ENCODE measurements around the gene ZBTB2.
"Not testable (repeated sequence)": the region's sequence is repeated elsewhere in the genome, so short reads cannot be mapped to it uniquely, and the experiment has no call there.

The ZBTB2 gene

DNA sequence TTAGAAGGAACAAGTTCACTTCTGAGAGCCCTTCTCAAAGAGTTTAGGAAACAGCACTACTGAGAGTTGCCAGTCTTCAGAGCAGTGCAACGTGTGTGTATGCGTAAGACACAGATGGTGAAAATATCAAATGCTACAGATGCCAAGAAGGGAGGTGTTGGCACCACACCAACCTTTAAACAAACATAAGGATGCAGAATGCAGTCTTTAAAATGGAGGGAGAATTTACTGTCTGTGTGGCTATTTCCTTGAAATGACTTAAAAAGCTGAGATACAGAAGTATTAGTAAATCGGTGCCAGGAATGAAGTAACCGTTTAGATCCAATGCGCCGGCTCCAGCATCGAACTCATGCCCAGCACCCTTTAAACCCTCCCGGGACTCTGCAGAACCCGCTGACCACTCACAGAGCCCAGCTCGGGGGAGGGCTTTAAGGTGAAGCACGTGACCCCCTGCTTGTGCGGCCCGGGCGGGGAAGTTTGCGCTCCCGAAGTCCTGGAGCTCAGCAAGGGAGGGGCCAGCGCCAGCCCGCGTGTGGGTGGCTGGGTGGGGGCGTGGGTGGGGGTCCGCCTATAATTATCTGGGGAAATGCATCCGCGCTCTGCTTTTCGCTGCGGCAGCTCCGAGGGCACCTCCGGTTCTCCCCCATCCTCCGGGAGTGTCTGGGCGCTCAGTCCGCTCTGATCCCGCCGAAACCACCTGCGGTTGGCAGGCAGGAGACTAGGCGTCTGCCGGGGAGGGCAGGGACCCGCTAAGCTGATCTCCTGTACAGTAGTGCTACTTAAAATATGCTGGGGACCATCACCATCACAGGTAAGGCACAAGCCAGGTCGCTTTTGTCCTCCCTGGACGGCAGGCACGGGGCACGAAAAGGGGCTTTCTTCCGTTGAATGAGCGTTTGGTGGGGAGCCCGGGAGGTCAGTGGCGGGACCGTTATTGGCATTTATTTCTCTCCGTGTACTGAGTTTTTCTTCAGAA is 66.0 kb downstream of the ZBTB2 start:
- no peak for DNase-seq

DNA sequence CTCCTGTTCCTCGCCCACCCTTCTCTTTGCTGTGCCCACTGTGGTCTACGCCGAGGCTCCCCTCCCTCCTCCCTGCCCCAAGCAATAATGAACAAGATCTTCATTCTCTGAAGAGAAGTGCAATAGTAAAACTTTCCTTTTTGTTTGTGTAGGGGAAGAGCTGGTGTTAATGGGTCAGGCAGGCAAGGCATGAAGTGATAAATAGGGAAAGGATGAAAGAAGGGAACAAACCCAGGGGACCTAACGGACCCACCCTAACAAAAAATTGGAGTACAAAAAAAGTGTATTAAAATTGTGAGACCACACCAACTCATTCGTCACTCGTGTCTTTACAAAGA is 66.9 kb downstream of the ZBTB2 start:
- no peak for DNase-seq

DNA sequence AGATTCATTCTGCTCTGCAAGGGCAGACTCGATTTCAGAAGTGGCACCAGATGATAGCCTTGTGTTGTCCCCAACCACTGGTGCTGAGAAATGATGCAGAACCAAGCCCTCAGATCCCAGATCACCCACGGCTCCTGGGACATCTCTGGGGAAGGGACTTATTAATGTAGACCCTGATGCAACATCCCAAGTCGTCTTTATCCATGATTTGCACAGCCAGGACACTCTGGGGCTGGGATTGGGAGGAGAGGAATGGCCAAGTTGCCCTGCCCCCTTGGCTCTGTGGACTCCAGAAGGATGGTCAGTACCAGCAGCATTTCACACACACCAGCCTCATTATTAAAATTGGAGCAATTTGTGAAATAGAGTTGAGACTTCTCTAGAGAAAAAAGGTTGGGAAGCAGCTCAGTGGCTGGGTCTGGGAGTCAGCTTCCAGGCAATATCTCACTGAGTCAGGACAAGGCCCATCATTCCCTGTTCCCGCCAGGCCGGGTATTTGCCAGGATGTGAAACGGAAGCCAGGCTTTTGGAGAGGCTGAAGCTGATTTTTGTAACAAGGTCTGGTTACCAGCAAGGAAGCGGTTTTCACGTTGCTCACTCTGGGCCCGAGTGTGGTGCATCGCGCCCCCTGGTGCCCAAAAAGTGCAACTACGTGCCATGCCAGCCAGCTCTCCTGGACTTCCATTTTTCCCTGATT is 67.4 kb downstream of the ZBTB2 start:
- DNase-seq: no peak

DNA sequence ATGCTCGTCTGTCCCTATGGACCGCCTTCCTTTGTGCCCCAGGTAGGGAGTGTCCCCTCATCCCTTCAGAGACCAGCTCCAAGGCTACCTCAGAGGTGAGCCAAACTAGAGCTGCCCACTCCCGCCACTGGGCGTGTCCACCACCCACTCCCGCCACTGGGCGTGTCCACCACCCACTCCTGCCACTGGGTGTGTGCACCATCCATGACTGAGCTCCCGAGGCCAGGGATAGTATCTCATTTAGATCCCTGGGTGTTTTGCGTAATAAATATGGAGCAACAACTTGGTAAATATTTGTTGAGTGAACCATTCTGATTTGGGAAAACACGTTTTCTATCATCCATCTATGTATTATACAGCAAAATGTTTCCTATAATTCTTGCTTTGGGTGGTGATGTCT is 68.8 kb downstream of the ZBTB2 start:
- DNase-seq: no peak

DNA sequence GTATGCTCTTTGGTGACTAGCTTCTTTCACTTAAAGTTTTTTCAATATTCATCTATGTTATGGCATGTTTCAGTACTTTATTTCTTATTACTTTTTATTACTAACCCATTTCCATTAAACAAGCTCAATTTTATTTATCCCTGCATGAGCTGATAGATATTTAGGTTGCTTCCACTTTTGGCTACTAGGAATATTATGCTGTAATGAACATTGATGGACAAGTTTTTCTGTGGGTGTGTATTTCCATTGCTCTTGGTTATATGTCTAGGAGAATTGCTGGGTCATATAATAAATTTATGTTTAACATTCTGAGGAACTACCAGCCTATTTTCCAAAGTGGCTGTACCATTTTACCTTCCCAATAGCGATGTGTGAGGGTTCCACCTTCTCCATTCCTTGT is 69.9 kb downstream of the ZBTB2 start:
- no peak for DNase-seq

DNA sequence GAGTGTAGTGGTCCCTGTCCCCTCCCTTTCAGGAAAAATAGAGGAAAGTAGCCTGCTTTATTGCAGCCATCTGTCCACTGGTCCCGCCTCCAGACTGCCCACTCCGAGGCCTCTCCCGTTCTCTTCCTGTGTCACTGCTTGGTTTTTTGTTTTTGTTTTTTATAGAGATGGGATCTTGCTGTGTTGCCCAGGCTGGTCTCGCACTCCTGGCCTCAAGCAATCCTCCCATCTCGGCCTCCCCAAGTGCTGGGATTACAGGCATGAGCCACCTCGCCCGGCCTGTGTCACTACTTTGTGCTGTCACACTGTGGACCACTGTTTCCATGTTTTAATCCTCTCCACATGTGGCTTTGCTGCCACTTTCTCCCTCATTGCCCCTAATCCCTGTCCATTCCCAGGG is 71.2 kb downstream of the ZBTB2 start:
- no peak for DNase-seq

DNA sequence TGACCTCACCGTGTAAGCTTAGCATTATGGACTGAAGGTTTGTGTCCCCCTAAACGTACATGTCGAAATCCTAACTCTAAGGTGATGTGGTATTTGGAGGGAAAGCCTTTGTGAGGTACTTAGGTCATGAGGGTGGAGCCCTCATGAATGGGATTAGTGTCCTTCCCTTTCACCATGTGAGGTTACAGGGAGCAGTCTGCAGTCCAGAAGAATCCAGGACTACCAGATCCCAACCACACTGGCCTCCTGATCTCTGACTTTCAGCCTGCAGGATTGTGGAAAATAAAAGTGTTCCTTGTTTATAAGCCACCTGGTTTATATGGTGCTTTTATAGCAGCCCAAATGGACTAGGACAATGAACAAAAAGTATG is 73.4 kb downstream of the ZBTB2 start:
- no peak for DNase-seq

DNA sequence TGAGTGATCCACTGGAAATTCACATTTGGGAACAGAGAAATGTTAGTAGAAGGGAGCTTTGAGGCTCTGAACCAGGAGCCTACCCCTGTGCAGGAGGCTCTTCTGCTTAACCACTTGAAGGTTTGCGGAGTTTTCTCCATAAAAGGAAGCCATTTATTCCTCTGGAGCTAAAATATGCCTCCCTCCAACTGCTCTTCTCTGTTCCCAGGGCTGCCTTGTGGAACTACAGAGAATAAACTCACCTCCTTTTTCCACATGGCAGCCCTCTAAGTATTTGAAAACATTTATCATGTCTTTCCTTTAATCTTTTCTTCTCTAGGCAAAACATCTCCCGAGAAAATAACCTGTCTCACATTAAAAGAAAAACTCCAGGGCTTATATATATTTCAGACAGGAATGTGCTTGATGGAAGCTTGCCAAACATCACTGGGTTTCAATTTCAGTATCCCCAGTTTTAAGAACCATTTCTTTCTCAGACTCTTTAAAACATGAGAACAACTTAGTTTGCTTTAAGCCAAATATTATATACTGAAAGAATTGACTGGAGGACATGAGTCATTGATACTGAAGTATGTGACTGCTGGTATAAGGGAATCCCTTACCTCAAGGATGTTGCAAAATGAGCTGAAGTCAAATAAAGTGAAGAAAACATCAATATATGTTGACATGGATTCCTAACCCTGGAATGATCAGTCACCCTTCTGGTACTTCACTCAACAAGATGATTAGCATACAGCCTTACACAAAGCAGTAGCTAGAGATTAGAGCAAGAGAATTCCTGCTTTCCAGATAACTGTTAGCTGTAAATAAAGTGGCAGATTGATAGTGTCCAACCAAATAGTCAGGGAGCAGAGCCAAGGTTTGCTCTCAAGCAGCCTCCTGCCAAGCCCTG is 74.0 kb downstream of the ZBTB2 start:
- DNase-seq: no peak

DNA sequence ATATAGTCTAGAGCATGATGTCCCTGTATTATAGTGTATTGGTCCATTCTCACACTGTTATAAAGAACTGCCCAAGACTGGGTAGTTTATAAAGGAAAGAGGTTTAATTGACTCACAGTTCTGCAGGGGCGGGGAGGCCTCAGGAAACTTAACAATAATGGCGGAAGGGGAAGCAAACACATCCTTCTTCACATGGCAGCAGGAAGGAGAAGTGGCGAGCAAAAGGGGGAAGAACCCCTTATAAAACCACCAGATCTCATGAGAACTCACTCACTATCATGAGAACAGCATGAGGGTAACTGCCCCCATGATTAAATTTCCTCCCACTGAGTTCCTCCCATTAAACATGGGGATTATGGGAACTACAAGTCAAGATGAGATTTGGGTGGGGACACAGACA is 75.7 kb downstream of the ZBTB2 start:
- DNase-seq: not testable (repeated sequence)
